RWPE2 (cell line): Measurements from ENCODE around the gene SHH.

Source experiments
- ATAC-seq: fragments of 200-7000 bp; cut with Tn5 transposase; 3 replicates; pipeline ENCODE4 v1.9.1; 2021; ENCODE audit warnings: low read depth
- DNase-seq: peaks from one replicate; pipeline ENCODE4 v3.0.0-alpha.2; 2020; ENCODE audit warnings: low spot score
- H3K27ac ChIP-seq: fragments of 450-650 bp; 2 replicates; pipeline ENCODE4 v1.5.1; 2017; ENCODE audit warnings: mild to moderate bottlenecking; ENCODE audit not compliant: poor library complexity, severe bottlenecking
- H3K27me3 ChIP-seq: fragments of 250-450 bp; sonication (Bioruptor Pico); 2 replicates; pipeline ENCODE4 v1.5.1; 2021; ENCODE audit warnings: mild to moderate bottlenecking, moderate library complexity; ENCODE audit not compliant: insufficient read depth, poor library complexity, severe bottlenecking
- H3K36me3 ChIP-seq: fragments of 250-450 bp; sonication (Bioruptor Pico); 2 replicates; pipeline ENCODE4 v1.5.1; 2020; ENCODE audit warnings: low read depth, mild to moderate bottlenecking, moderate library complexity
- H3K4me1 ChIP-seq: fragments of 250-450 bp; sonication (Bioruptor Pico); 2 replicates; pipeline ENCODE4 v1.5.1; 2021; ENCODE audit warnings: mild to moderate bottlenecking, moderate library complexity; ENCODE audit not compliant: insufficient read depth, poor library complexity, severe bottlenecking
- H3K4me3 ChIP-seq: fragments of 250-450 bp; sonication (Bioruptor Pico); 2 replicates; pipeline ENCODE4 v1.5.1; 2021; ENCODE audit warnings: mild to moderate bottlenecking, moderate library complexity; ENCODE audit not compliant: severe bottlenecking
- H3K9me3 ChIP-seq: fragments of 250-450 bp; sonication (Bioruptor Pico); 2 replicates; pipeline ENCODE4 v1.5.1; 2021; ENCODE audit warnings: mild to moderate bottlenecking, moderate library complexity; ENCODE audit not compliant: severe bottlenecking
- CTCF ChIP-seq: fragments of 450-650 bp; IDR thresholded peaks from one replicate; pipeline ENCODE4 v1.5.1; 2017; ENCODE audit warnings: mild to moderate bottlenecking, moderate library complexity; ENCODE audit not compliant: poor library complexity, severe bottlenecking

Gene SHH

DNA sequence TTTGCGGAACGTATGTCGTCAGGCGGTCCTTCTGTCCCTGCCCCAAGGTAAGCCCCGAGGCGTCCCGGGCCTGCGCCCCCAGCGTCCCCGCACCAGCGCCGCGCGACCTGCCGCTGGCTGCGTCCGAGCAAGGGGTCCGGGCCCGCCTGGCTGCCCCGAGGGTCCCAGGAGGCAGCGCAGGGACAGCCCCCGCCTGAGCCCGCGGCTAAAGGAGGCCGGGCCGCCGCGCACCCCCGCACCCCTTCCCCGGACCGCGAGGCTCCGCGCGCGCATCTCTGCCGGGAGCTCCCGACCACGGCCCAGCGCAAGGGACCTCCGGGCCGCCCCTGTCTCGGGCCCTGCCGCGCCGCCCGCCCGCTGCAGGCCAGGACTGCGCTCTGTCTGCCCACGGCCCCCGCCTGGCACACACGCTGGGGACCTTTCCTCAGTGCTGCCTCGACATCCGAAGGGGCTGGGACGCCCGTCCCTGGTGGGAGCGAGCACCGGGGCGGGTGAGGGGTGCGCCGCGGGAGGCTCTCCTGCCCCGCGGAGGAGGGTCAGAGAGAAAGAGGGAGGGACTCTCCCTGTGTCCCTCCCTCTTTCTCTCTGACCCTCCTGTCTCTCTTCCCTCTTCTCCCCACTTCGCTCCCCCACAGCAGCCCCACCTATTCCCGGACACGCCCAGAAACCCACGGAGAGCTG is 25.0 kb downstream of the SHH start:
- no peaks in the 10 kb centered on the region for H3K36me3 ChIP-seq
- ATAC-seq (peak; percentile 62), DNase-seq (no peak)
- TF ChIP-seq CTCF = no peak
- no peak overlapping the region for H3K27ac ChIP-seq
- no peaks in the 10 kb centered on the region for H3K27me3 ChIP-seq
- no peaks in the 10 kb centered on the region for H3K9me3 ChIP-seq
- H3K4me1 ChIP-seq = peaks cover 7% of the 10 kb centered on the region
- H3K4me3 ChIP-seq = peak overlapping the region; percentile 23

DNA sequence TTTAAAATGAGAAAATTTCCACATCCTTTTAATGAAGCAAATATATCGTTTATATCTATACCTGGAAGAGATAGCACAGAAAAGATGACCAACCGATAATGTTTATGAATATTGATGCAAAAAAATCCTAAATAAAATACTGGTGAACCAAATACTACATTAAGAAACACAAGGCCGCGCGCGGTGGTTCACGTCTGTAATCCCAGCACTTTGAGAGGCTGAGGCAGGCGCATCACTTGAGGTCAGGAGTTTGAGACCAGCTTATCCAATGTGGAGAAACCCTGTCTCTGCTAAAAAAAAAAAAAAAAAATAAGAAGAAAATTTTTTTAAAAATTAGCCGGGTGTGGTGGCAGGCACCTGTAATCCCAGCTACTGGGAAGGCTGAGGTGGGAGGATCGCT is 25.8 kb downstream of the SHH start:
- Histone ChIP-seq H3K27ac (no peak overlapping the region), H3K27me3 (no peaks in the 10 kb centered on the region), H3K4me1 (peaks cover 7% of the 10 kb centered on the region), H3K9me3 (no peaks in the 10 kb centered on the region), H3K4me3 (no peak overlapping the region), H3K36me3 (no peaks in the 10 kb centered on the region)
- ATAC-seq (no peak), DNase-seq (no peak)
- TF ChIP-seq CTCF = no peak

GRCh38 chr7:155785536-155785935 is 26.7 kb downstream of the SHH start:
- Histone ChIP-seq H3K36me3 (no peaks in the 10 kb centered on the region), H3K27me3 (no peaks in the 10 kb centered on the region), H3K9me3 (no peaks in the 10 kb centered on the region), H3K4me3 (no peak overlapping the region), H3K4me1 (peaks cover 7% of the 10 kb centered on the region), H3K27ac (no peak overlapping the region)
- no peak for ATAC-seq
- no peak for DNase-seq
- TF ChIP-seq CTCF = no peak

DNA sequence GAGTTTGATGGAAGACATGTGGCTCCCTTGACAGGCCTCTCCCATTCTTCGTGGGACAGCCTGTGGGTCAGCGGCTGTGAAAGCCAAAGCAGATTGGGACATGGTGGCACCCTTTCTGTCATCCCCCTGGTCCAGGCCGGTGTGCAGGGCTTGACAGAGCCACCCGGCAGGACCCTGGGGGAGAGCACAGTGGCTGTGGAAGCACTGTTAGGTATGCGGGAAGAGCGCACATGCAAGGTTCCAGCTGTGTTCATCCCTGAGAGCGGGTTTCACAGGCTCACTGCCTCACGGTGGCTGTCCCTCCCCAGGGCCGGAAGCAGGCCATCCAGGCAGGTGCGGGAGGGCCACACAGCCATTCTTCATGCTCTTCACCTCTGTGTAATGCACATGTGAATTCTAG is 29.8 kb downstream of the SHH start:
- H3K36me3 ChIP-seq = peaks cover 14% of the 10 kb centered on the region
- H3K27ac ChIP-seq = no peak overlapping the region
- H3K4me1 ChIP-seq = no peaks in the 10 kb centered on the region
- no peaks in the 10 kb centered on the region for H3K27me3 ChIP-seq
- TF ChIP-seq CTCF = no peak
- no peak overlapping the region for H3K4me3 ChIP-seq
- DNase-seq = no peak
- H3K9me3 ChIP-seq = no peaks in the 10 kb centered on the region
- no peak for ATAC-seq

DNA sequence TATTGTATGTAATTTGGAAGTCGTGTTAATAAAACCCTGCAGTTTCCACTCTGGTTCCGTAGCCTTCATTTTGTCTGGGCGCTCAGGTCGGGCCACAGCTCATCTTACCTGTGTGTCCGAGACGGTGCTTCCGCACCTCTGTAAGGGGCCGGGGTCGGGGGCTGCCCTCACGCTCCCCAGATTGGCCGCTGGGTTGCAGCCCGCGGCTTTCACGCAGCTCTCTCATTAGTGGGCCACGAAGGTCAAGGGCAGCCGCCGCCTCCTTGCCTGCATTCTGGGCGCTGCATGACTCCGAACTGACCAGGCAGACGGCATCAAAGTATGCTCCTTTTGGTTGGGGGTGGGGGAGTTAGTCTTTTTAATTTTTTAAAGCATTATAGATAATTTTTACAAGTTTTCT is 30.8 kb downstream of the SHH start:
- Histone ChIP-seq H3K9me3 (no peaks in the 10 kb centered on the region), H3K4me1 (no peaks in the 10 kb centered on the region), H3K4me3 (no peak overlapping the region), H3K27ac (no peak overlapping the region), H3K27me3 (no peaks in the 10 kb centered on the region), H3K36me3 (peaks cover 19% of the 10 kb centered on the region)
- DNase-seq (no peak), ATAC-seq (no peak)
- no peak for TF ChIP-seq CTCF
